ENCODE results near the gene CDK14. TPM values are rescaled to one million over a fixed set of nuclear protein-coding genes. Genes with fewer than 3 reads are reported as not detected.
"Not testable (repeated sequence)": the region's sequence is repeated elsewhere in the genome, so short reads cannot be mapped to it uniquely, and the experiment has no call there.

Gene CDK14
- total RNA-seq, 1 experiment from 2014 or later: 4.6 TPM

DNA sequence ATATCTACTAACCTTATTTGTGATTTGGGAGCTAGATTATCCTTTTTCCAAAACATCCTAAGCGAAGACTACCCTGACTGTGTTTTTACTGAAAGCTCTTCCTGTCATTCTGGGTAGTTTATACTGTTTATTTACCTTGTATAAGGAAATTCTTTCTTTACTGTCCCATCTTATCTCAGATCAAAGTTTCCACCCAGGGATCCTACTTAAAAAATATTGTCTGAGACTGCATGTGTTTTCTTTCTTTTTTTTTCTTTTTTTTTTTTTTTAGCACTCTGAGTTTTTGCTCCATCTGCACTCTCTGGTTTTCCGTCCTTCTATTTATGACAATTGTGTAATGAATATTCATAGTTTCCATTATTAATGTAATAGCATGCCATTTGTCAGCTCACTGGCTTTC lies 26.5 kb downstream of the CDK14 start:
- in situ Hi-C loops (cut with HindIII; ENCODE audit: low pct_unique_long_range_greater_than_20kb, low sequenced_read_pairs): no loop called here
- DNase-seq (ENCODE audit: low read depth): no peak

GRCh38 chr7:90624225-90624911 lies 28.2 kb downstream of the CDK14 start:
- in situ Hi-C loops (cut with HindIII; ENCODE audit: low pct_unique_long_range_greater_than_20kb, low sequenced_read_pairs): no loop called here
- DNase-seq (ENCODE audit: low read depth): no peak

DNA sequence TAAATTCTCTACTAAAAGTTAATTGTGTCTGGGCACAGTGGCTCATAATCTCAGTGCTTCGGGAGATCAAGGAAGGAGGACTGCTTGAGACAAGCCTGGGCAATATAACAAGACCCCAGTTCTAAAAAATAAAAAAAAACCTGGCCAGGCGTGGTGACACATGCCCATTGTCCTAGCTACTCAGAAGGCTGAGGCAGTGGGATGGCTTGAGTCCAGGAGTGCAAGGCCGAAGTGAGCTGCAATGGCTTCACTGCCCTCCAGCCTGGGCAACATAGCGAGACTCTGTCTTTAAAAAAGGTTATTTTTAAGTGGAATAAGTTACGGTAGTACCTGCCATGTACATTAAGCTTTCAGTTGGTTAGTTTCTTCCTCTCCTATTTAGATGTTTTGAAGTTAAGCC lies 28.9 kb downstream of the CDK14 start:
- in situ Hi-C loops (cut with HindIII; ENCODE audit: low pct_unique_long_range_greater_than_20kb, low sequenced_read_pairs): no loop called here
- no peak for DNase-seq (ENCODE audit: low read depth)

- peak; percentile 12 for DNase-seq (ENCODE audit: low read depth)
- in situ Hi-C loops (cut with HindIII; ENCODE audit: low pct_unique_long_range_greater_than_20kb, low sequenced_read_pairs): no loop called here
These were observed 29.4 kb downstream of the CDK14 start for GRCh38 chr7:90625562-90625961.

- in situ Hi-C loops (cut with HindIII; ENCODE audit: low pct_unique_long_range_greater_than_20kb, low sequenced_read_pairs): no loop called here
- DNase-seq (ENCODE audit: low read depth): peak; percentile 18
These were observed 29.9 kb downstream of the CDK14 start for GRCh38 chr7:90626013-90626412.

DNA sequence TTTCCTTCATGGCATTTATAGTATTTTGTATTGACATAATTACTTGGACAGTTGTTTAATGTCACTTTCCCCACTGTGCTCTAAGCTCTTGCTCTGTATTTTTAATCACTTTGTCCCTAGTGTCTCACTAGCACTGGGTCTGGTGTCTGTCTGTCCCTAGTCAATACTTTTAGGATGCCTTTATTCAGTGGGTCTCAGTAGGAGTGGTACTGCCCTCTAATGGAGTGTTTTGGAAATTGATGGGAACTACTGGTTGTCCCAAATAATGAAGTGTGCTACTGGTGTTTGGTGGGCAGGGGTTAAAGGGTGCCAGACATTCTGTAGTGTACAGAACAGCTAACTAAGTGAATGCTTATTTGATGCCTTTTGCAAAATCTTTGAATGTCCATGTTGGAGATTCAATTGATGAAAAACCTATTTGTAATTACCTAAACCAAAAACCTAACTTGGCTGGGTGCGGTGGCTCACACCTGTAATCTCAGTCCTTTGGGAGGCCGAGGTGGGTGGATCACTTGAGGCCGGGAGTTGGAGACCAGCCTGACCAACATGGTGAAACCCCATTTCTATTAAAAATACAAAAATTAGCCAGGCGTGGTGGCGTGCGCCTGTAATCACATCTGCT lies 33.3 kb downstream of the CDK14 start:
- in situ Hi-C loops (cut with HindIII; ENCODE audit: low pct_unique_long_range_greater_than_20kb, low sequenced_read_pairs): no loop called here
- DNase-seq (ENCODE audit: low read depth): peak; percentile 30

- in situ Hi-C loops (cut with HindIII; ENCODE audit: low pct_unique_long_range_greater_than_20kb, low sequenced_read_pairs): no loop called here
- DNase-seq (ENCODE audit: low read depth): no peak
These were observed 35.4 kb downstream of the CDK14 start for GRCh38 chr7:90631502-90631901.

DNA sequence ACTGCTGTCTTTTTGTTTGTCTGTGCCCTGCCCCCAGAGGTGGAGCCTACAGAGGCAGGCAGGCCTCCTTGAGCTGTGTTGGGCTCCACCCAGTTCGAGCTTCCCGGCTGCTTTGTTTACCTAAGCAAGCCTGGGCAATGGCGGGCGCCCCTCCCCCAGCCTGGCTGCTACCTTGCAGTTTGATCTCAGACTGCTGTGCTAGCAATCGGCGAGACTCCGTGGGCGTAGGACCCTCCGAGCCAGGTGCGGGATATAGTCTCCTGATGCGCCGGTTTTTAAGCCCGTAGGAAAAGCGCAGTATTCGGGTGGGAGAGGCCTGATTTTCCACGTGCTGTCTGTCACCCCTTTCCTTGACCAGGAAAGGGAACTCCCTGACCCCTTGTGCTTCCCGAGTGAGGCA lies 43.6 kb downstream of the CDK14 start:
- in situ Hi-C loops (cut with HindIII; ENCODE audit: low pct_unique_long_range_greater_than_20kb, low sequenced_read_pairs); DNase-seq (ENCODE audit: low read depth): not testable (repeated sequence)

- in situ Hi-C loops (cut with HindIII; ENCODE audit: low pct_unique_long_range_greater_than_20kb, low sequenced_read_pairs): no loop called here
- DNase-seq (ENCODE audit: low read depth): no peak
These were observed 46.9 kb downstream of the CDK14 start for GRCh38 chr7:90642978-90643377.

DNA sequence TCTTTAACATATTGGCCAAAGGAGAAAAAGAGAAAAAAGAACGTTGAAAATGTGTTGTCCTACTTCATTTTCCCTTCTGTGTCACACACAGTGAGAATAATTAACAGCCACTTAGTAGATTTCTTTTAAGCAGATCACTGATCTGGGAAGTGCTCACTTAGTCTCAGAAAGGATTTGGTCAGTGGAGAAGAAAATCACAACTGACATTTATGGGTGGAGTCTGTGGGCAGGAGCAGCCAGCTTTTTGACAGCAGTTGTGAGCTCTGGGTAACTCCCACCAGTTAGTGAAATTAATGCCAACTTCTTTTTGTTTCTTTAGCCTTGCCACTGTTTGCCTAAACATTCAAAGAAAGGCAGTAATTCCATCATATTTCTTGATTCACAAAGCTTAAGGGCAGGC lies 49.7 kb downstream of the CDK14 start:
- in situ Hi-C loops (cut with HindIII; ENCODE audit: low pct_unique_long_range_greater_than_20kb, low sequenced_read_pairs): no loop called here
- no peak for DNase-seq (ENCODE audit: low read depth)

DNA sequence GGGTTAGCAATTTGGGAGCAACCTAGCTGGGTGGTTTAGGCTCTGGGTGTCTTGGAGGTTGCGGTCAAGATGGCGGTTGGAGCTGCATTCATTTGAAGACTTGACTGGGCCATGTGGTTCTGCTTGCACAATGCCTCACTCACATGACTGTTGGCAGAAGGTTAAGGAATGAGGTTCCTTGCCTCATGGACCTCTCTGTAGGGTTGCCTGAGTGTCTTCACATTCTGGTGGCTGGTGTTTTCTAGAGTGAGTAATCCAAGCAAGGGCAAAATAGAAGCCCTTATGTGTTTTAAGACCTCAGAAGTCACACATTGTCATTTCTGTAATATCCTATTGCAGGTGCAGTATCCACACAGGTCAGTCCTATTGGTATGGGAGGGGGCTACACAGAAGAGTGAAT lies 52.0 kb downstream of the CDK14 start:
- no peak for DNase-seq (ENCODE audit: low read depth)
- in situ Hi-C loops (cut with HindIII; ENCODE audit: low pct_unique_long_range_greater_than_20kb, low sequenced_read_pairs): no loop called here

DNA sequence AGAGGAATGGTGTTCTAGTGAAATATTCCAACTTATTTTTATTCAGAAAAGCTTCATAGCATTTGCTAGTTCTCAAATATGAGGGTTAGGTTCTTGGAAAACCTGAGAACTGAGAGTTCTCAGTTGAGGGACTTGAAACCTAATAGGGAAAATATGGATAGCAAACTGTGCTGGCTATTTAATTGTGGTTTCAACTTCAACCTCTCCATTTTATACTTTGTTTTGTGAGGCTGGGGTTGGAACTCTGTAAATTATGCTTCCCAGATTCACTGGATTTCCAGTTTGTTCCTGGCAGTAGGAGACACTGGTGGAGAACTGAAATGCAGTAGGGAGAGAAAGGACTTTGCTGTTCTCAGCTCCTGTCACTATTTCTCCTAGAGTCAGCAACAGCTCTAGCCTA lies 52.7 kb downstream of the CDK14 start:
- in situ Hi-C loops (cut with HindIII; ENCODE audit: low pct_unique_long_range_greater_than_20kb, low sequenced_read_pairs): no loop called here
- DNase-seq (ENCODE audit: low read depth): no peak

DNA sequence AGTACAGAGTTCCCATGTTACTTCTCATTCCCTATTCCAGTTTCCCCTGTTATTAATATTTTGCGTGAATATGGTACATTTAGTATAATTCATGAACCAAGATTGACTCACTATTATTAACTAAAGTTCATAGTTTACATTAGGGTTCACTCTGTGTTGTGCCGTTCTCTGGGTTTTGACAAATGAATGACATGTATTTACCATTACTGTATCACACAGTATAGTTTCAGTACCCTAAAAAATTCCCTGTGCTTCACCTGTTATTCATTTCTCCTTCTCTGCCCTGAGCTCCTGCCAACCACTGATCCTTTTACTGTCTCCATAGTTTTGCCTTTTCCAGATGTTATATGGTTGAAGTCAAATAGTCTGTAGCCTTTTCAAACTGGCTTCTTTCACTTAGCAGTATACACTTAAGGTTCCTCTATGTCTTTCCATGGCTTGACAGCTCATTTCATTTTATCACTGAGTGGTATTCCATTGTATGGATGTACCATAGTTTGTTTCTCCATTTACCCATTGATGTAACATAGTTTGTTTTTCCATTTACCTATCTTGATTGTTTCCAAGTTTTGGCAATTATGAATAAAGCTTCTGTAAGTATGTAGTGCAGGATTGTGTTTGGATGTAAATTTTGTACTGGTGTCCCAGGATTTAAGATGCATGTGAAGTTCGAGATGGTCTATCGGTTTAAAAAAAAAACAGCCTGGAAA lies 58.8 kb downstream of the CDK14 start:
- in situ Hi-C loops (cut with HindIII; ENCODE audit: low pct_unique_long_range_greater_than_20kb, low sequenced_read_pairs): no loop called here
- DNase-seq (ENCODE audit: low read depth): no peak

DNA sequence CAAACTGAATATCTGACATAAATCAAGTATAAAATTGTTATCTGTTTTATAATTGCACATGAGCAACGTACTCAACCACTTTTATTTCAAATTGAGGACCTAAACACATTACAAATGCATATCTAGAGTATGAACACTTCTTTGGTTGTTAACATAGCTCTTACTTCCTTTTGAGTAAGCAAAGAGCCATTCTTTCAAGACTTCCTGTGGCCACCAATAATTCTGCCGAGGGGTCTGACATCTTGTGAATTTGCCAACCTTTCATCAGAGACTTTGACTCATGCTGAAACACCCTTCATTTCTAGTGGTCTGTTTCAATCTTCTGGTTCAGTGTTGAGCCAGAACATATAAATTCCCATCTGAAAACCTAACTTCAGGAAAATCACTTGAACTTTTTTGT lies 59.4 kb downstream of the CDK14 start:
- in situ Hi-C loops (cut with HindIII; ENCODE audit: low pct_unique_long_range_greater_than_20kb, low sequenced_read_pairs): no loop called here
- DNase-seq (ENCODE audit: low read depth): no peak

- DNase-seq (ENCODE audit: low read depth): no peak
These were observed 61.4 kb downstream of the CDK14 start for GRCh38 chr7:90657481-90657880.

GRCh38 chr7:90660100-90660499 lies 64.0 kb downstream of the CDK14 start:
- in situ Hi-C loops (cut with HindIII; ENCODE audit: low pct_unique_long_range_greater_than_20kb, low sequenced_read_pairs): no loop called here
- DNase-seq (ENCODE audit: low read depth): no peak

More at GRCh38 chr7:90657481-90657880, 61.4 kb downstream of the CDK14 start:
- in situ Hi-C loops (cut with HindIII; ENCODE audit: low pct_unique_long_range_greater_than_20kb, low sequenced_read_pairs): no loop called here

DNA sequence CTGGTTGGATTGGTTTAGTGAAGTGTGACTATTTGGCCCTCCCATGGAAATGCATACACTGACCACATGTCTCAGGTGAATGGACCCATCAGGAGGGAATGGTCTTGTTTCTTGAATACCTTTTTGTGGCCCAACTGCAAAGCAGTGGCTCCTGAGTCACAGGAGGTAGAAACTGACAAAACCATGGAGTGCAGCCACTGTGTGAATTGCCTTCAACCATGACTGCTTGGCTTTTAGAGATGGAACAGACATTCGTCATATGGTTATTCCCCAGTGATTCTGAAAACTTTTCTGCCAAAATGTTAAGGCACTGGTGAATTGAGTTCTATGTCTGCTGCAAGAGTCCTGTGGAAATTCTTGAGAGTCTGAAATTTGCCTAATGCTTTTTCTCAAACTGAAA lies 64.7 kb downstream of the CDK14 start:
- no peak for DNase-seq (ENCODE audit: low read depth)
- in situ Hi-C loops (cut with HindIII; ENCODE audit: low pct_unique_long_range_greater_than_20kb, low sequenced_read_pairs): no loop called here

GRCh38 chr7:90661290-90662151 lies 65.4 kb downstream of the CDK14 start:
- DNase-seq (ENCODE audit: low read depth): no peak
- in situ Hi-C loops (cut with HindIII; ENCODE audit: low pct_unique_long_range_greater_than_20kb, low sequenced_read_pairs): no loop called here

GRCh38 chr7:90663176-90663575 lies 67.1 kb downstream of the CDK14 start:
- in situ Hi-C loops (cut with HindIII; ENCODE audit: low pct_unique_long_range_greater_than_20kb, low sequenced_read_pairs): no loop called here
- no peak for DNase-seq (ENCODE audit: low read depth)
